Loucy (cell line): ENCODE results near the gene CFC1.
"Not testable (repeated sequence)": the region's sequence is repeated elsewhere in the genome, so short reads cannot be mapped to it uniquely, and the experiment has no call there.

Experiments
- CTCF ChIP-seq: fragments of 200-600 bp; sonication (generic); conservative IDR thresholded peaks from 2 replicates; pipeline ENCODE4 v1.5.1; 2014; ENCODE audit warnings: mild to moderate bottlenecking, antibody characterized with exemption, low read length
- EZH2phosphoT487 ChIP-seq: fragments of 200-600 bp; IDR thresholded peaks from 2 replicates; pipeline ENCODE4 v1.6.1; 2018; ENCODE audit warnings: antibody characterized with exemption, mild to moderate bottlenecking, moderate library complexity, borderline replicate concordance

GRCh38 chr2:130556441-130556840 is 42.9 kb downstream of the CFC1 start:
- not testable (repeated sequence) for TF ChIP-seq CTCF, EZH2phosphoT487
